Measurements from ENCODE around the gene MIA2.
A peak's percentile ranks its signal among the peaks of the same experiment; 100 is the strongest.
"Not testable (repeated sequence)": the region's sequence is repeated elsewhere in the genome, so short reads cannot be mapped to it uniquely, and the experiment has no call there.

Gene MIA2

GRCh38 chr14:39233680-39234326, at the start of gene MIA2:
TSS of gene MIA2 (plus strand) at chr14:39233915. CDS start at chr14:39234115, 200 bp downstream.
- no peak for DNase-seq (ENCODE audit: low spot score)

- no peak for DNase-seq (ENCODE audit: low spot score)
Observed at GRCh38 chr14:39184628-39185255, 49.0 kb upstream of the MIA2 start.

GRCh38 chr14:39185256-39186049, 48.3 kb upstream of the MIA2 start:
- DNase-seq (ENCODE audit: low spot score) = no peak

GRCh38 chr14:39186941-39187525, 46.7 kb upstream of the MIA2 start:
- DNase-seq (ENCODE audit: low spot score) = no peak

GRCh38 chr14:39203659-39204606, 29.8 kb upstream of the MIA2 start:
- no peak for DNase-seq (ENCODE audit: low spot score)

- not testable (repeated sequence) for DNase-seq (ENCODE audit: low spot score)
Observed at GRCh38 chr14:39207430-39207829, 26.3 kb upstream of the MIA2 start.

GRCh38 chr14:39211109-39211741, 22.5 kb upstream of the MIA2 start:
- no peak for DNase-seq (ENCODE audit: low spot score)

- DNase-seq (ENCODE audit: low spot score) = no peak
Observed at GRCh38 chr14:39212034-39212433, 21.7 kb upstream of the MIA2 start.

- no peak for DNase-seq (ENCODE audit: low spot score)
Observed at GRCh38 chr14:39212693-39213092, 21.0 kb upstream of the MIA2 start.

- no peak for DNase-seq (ENCODE audit: low spot score)
Observed at GRCh38 chr14:39217214-39217879, 16.4 kb upstream of the MIA2 start.

GRCh38 chr14:39218171-39218769, 15.4 kb upstream of the MIA2 start:
- DNase-seq (ENCODE audit: low spot score) = no peak

- DNase-seq (ENCODE audit: low spot score) = no peak
Observed at GRCh38 chr14:39219075-39219499, 14.6 kb upstream of the MIA2 start.

- not testable (repeated sequence) for DNase-seq (ENCODE audit: low spot score)
Observed at GRCh38 chr14:39220473-39220872, 13.2 kb upstream of the MIA2 start.

GRCh38 chr14:39228044-39228443, 5.7 kb upstream of the MIA2 start:
- DNase-seq (ENCODE audit: low spot score) = no peak

GRCh38 chr14:39228509-39229221, 5.0 kb upstream of the MIA2 start:
- DNase-seq (ENCODE audit: low spot score) = no peak

- peak; percentile 76 for DNase-seq (ENCODE audit: low spot score)
Observed at GRCh38 chr14:39229222-39229543, 4.5 kb upstream of the MIA2 start.

GRCh38 chr14:39229601-39230110, 4.1 kb upstream of the MIA2 start:
- no peak for DNase-seq (ENCODE audit: low spot score)

- no peak for DNase-seq (ENCODE audit: low spot score)
Observed at GRCh38 chr14:39230416-39231035, 3.2 kb upstream of the MIA2 start.

Measured in CD4-positive, alpha-beta T cell treated with Interleukin-15 for 4 hours (primary cell).